ENCODE data around the gene MYO7B. TPM values are rescaled to one million over a fixed set of nuclear protein-coding genes. Genes with fewer than 3 reads are reported as not detected.

MYO7B gene
- total and polyA plus RNA-seq, 8 donors = 0.61 to 2.4 (median 1.00) TPM

GRCh38 chr2:127673291-127674069, 138.0 kb downstream of the MYO7B start:
- intact Hi-C loops (cut with DNase I) = no loop called here
- peak overlapping the region; percentile 46 to 55 for H3K4me3 ChIP-seq
- no peaks in the 10 kb centered on the region for H3K9me3 ChIP-seq
- H3K36me3 ChIP-seq = no peaks in the 10 kb centered on the region
- no peak for ATAC-seq
- no peak for TF ChIP-seq CTCF (IDR thresholded peaks at IDR 0.05)
- peaks cover 0 to 66% of the 10 kb centered on the region in 2 donors for H3K27me3 ChIP-seq
- H3K4me1 ChIP-seq = peaks cover 6 to 30% of the 10 kb centered on the region in 2 donors
- DNase-seq = peak in 1 of 4 donors; percentile 65
- peak overlapping the region; percentile 65 to 86 for H3K27ac ChIP-seq

- peak overlapping the region; percentile 65 to 86 for H3K27ac ChIP-seq
- DNase-seq (peak in 1 of 4 donors; percentile 84), ATAC-seq (peak; percentile 65)
- intact Hi-C loops (cut with DNase I) = no loop called here
- H3K27me3 ChIP-seq = peaks cover 0 to 66% of the 10 kb centered on the region in 2 donors
- no peaks in the 10 kb centered on the region for H3K36me3 ChIP-seq
- no peak for TF ChIP-seq CTCF (IDR thresholded peaks at IDR 0.05)
- H3K4me3 ChIP-seq = peak overlapping the region; percentile 46 to 55
- H3K9me3 ChIP-seq = no peaks in the 10 kb centered on the region
- H3K4me1 ChIP-seq = peaks cover 6 to 30% of the 10 kb centered on the region in 2 donors
Observed at GRCh38 chr2:127674241-127675209, 139.0 kb downstream of the MYO7B start.

GRCh38 chr2:127675331-127676261, 140.1 kb downstream of the MYO7B start, which contains the start of gene LIMS2:
LIMS2 (minus strand) TSS chr2:127675530; CDS start chr2:127675024, 506 bp downstream.
- H3K27me3 ChIP-seq = peaks cover 0 to 66% of the 10 kb centered on the region in 2 donors
- peak in 1 of 4 donors; percentile 76 for DNase-seq
- intact Hi-C loops (cut with DNase I) = no loop called here

GRCh38 chr2:127676906-127677305, 141.4 kb downstream of the MYO7B start:
- TF ChIP-seq CTCF (IDR thresholded peaks at IDR 0.05) = no peak
- no peak overlapping the region for H3K4me3 ChIP-seq
- no peaks in the 10 kb centered on the region for H3K36me3 ChIP-seq
- no peaks in the 10 kb centered on the region for H3K9me3 ChIP-seq
- intact Hi-C loops (cut with DNase I) = no loop called here
- no peak overlapping the region for H3K27ac ChIP-seq
- peaks cover 6 to 24% of the 10 kb centered on the region in 2 donors for H3K4me1 ChIP-seq
- no peak for DNase-seq
- peak; percentile 16 for ATAC-seq
- H3K27me3 ChIP-seq = peaks cover 0 to 70% of the 10 kb centered on the region in 2 donors

More at GRCh38 chr2:127675331-127676261, 140.1 kb downstream of the MYO7B start, which contains the start of gene LIMS2:
- Histone ChIP-seq H3K27ac (peak within 1 kb of the TSS; percentile 65 to 86), H3K4me1 (peaks cover 6 to 29% of the 10 kb centered on the region in 2 donors), H3K36me3 (no peaks in the 10 kb centered on the region), H3K9me3 (no peaks in the 10 kb centered on the region), H3K4me3 (peak within 1 kb of the TSS; percentile 46 to 55)
- no peak for TF ChIP-seq CTCF (IDR thresholded peaks at IDR 0.05)
- ATAC-seq = peak; percentile 74
